Epithelial cell of esophagus (primary cell): Measurements from ENCODE around the gene BRAT1.

ENCODE experiments used
- DNase-seq: peaks from one replicate; pipeline ENCODE4 v3.0.0; 2010; ENCODE audit warnings: low read depth
- H3K4me3 ChIP-seq: 2 replicates; pipeline ENCODE4 v1.5.1; 2011; ENCODE audit warnings: mild to moderate bottlenecking, low read length, control low read depth
- TF ChIP-seq, protein P1 (sequence below): IDR thresholded peaks from 2 replicates; pipeline ENCODE4 v1.5.1; 2011; ENCODE audit warnings: low read depth, mild to moderate bottlenecking, low read length, control low read depth, inconsistent platforms; ENCODE audit not compliant: insufficient read depth; ENCODE audit errors: missing control alignments

Gene BRAT1

DNA sequence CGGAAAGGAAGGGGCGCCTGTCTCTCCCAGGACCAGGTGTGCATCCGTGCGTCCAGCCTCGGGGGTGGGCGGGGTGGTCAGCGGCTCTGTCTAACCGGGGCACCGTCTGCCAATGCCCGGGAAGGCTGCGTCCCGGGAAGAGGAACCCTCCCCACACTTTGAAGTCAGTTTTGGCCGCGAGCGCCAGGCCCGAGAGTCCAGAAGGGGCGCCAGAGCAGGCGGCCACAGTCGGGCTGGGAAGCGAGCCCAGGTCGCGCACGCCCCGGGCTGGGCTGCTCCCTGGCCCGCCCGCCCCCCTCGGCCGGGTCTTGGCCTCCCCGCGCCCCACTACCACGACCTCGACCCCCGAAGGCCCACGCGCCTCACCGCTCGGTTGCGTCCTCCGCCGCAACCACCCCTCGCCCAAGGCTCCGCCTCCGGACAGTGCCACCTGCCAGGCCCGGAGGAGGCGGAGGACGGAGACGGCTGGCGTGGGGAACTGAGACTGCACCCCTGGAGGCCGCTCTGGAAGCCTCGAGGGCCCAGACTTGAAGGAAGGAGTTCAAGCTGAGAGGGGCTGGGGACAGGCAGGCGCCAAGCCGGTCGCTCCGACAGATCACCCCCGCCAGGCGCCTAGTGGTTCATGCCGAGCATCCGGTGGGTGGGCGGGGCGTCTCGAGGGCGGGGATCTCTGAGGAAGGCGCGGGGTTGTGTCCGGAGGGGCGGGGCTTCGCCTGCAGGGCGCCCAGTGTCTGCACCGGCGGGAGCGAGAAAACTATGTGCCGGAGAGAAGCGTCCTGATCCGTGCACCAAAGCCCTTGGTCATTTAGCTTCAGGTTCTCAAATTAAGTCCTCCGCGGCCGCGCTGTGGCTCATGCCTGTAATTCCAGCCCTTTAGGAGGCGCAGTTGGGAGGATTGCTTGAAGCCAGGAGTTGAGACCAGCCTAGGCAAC is at the start of gene BRAT1:
Gene BRAT1 (minus strand): TSS at position 404 of the 932 bp plus-strand sequence. CDS start 1,093 bp downstream, outside the sequence.
- H3K4me3 ChIP-seq, result peak within 1 kb of the TSS; percentile 73
- peak; percentile 93 for DNase-seq
- TF ChIP-seq, protein P1, sequence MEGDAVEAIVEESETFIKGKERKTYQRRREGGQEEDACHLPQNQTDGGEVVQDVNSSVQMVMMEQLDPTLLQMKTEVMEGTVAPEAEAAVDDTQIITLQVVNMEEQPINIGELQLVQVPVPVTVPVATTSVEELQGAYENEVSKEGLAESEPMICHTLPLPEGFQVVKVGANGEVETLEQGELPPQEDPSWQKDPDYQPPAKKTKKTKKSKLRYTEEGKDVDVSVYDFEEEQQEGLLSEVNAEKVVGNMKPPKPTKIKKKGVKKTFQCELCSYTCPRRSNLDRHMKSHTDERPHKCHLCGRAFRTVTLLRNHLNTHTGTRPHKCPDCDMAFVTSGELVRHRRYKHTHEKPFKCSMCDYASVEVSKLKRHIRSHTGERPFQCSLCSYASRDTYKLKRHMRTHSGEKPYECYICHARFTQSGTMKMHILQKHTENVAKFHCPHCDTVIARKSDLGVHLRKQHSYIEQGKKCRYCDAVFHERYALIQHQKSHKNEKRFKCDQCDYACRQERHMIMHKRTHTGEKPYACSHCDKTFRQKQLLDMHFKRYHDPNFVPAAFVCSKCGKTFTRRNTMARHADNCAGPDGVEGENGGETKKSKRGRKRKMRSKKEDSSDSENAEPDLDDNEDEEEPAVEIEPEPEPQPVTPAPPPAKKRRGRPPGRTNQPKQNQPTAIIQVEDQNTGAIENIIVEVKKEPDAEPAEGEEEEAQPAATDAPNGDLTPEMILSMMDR, result peak; percentile 42

DNA sequence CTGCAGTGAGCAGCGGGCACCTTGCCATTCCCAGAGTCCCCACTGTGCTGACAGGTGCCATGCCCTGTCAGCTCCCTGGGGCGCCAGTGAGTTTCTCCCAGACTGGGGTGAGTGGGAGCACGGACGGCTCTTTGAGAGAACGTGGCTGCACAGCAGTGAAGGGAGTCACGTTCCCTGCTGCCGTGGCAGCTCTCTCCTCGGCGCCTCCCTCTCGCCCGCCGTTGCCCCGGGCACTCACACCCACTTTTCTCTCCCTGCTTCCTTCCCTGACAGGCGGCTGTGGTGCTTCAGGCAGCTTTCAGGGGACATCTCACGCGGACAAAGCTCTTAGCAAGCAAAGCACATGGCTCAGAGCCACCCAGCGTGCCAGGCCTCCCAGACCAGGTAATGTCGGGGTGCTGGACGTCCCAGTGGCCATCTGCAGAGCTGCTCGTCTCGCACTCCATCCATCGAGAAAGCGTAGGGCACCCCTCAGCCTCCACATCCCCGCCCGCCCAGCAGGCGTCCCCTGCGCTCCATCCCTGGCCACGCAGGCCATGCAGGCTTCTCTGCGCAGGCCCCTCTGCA is 49.4 kb upstream of the BRAT1 start:
- no peak overlapping the region for H3K4me3 ChIP-seq
- TF ChIP-seq, protein P1, result no peak
- no peak for DNase-seq

DNA sequence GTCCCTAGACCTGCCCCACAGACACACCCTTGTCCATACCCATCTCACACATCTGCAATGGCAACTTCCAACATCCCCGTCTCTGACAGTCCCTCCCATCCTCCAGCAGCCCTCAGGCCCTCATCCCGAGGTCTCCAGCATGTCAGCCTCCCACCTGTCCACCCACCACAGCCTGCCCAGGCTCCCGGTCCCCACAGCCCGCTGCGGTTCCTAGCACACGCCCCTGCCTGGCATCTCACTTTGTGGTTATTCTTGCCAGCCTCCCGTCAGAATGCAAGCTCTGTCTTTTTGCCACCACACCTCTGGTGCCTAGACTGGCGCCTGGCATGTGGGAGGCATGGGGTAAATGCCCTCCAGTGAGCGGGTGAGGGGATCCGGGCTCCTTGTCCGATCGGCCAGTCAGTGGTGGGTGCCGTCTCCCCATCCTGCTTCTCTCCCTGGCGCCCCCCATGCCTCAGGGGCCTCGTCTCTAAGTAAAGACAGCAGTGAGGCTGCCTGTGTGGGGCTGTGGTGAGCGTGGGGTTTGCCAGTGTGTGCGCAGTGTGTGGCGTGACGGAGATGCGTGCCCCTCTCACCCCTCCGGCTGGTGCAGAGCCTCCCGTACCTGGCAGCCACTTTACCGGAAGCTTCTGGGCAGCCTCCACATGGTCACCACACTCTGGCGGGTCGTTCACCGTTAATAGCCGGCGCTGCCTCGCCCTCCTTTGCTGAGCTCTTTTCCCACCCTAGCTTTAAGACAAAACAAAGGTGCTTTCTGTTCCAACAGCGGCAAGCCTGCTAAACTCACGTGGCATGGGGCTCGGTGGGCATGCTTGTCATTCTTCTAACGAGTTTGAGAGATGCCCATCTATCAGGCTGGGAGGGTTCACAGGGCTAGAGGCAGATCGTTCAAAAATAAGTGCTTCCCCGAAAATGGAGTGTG is 48.0 kb upstream of the BRAT1 start:
- H3K4me3 ChIP-seq, result no peak overlapping the region
- TF ChIP-seq, protein P1, result no peak
- DNase-seq, result no peak

DNA sequence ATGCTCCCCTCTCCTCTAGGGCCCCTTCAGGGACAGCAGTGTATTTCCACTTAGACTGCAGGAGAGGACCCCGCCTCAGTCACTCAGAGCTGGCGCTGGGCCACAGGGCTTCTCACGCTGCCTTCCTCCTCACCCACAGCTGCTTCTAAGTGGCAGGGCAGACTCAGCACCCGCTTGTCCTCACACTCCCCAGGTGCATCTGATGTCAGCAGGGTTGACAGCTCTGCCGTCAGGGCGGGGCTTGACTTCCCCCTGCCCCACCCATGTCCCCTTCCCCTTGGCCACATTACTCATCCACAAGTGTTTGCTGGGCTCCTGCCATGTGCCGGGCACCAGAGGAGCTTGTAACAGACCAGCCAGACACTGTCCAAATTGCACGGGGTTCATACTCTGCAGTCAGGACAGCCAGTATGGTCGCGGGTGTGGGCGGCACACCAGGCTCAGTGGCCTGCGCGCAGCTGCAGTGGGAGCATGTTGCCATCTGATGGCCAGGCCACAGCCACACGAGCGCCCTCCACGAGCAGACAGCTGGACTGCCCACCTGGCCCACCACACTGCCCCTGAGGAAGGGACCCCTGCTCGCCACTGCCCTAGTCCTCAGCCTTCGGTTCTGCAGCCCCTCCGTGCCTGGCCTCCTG is 47.2 kb upstream of the BRAT1 start:
- H3K4me3 ChIP-seq, result no peak overlapping the region
- TF ChIP-seq, protein P1, result no peak
- DNase-seq, result peak; percentile 50

DNA sequence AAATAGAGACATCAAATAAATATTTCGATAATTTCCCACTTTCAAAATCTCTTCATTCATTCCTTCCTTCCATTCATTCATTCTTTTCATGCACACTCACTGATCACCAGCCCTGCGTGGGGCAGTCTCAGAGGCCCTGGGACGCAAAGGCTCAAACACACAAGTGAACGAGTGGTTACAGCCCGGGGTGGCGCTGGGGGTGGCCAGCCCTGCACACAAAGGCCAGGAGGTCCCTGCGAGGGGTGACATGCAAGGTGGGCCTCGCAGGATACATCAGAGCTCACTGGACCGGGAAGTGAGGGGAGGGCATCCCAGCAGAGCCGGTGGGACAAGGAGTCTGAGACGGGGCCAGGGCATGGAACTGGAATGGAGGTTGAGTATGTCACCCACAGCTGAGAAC is 46.6 kb upstream of the BRAT1 start:
- TF ChIP-seq, protein P1, result no peak
- no peak for DNase-seq
- H3K4me3 ChIP-seq, result no peak overlapping the region

DNA sequence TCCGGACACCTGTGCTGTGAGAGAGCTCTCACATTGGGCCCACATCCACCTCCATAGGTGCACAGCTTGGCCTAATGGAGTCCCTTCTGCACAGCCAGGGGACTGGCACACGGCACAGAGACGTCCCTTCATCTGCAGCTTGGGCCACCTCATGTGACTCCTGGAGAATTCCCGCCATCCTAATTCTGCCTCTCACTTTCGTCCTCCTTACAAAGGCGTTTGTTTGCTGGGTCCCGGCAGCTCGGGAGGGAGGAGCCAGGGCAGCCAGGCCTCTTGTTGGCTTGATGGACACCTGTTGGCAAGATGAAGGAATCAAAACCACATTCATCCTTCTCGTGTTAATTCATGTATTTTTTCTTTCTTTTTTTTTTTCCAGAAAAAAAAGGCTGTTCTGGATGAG is 45.7 kb upstream of the BRAT1 start:
- TF ChIP-seq, protein P1, result peak; percentile 5
- H3K4me3 ChIP-seq, result no peak overlapping the region
- no peak for DNase-seq
